ENCODE data around the gene SUPT20HL1.

DNA sequence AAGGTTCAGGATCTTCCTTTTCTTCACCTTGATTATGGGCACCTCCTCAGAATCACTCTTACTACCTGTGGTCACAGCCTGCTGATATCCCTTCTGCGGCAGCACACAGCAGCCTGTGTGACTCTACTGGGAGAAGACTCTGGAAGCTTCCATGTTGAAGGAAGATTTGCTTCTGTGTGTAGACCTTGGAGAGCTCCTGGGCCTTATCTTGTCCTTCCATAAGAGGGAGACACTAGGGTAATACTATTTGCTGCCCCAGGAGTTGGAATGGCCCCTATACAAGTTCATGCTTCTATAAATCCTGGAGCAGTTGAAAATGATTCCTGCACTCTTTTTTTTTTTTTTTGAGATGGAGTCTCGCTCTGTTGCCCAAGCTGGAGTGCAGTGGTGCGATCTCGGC is 10.2 kb upstream of the SUPT20HL1 start:
- TF ChIP-seq ZFP37 (tag by site-specific recombination; IDR thresholded peaks at IDR 0.05) (no peak), MZF1 (tag by site-specific recombination; IDR thresholded peaks at IDR 0.05; ENCODE audit: borderline replicate concordance) (no peak)

Measured in HEK293 (cell line).